Sigmoid colon (tissue), 4 donors: ENCODE data around the gene TEDC2.

Experiments used
- CTCF ChIP-seq, 4 experiments: fragments of 450-650 bp in 3 of 4; fragments of 200-600 bp in 1 of 4; IDR thresholded peaks; one replicate each; pipeline ENCODE4 v1.5.1; 2016 to 2019; ENCODE audit warnings: antibody characterized with exemption in 4 of 4, mild to moderate bottlenecking in 3 of 4, moderate library complexity in 2 of 4
- EP300 ChIP-seq, 4 donors: sonication (generic); formaldehyde crosslinking; IDR thresholded peaks; one replicate each; pipeline ENCODE4 v1.6.1; 2017; ENCODE audit warnings: antibody characterized with exemption in 4 of 4
- POLR2A ChIP-seq, 2 donors: fragments of 450-650 bp; IDR thresholded peaks; one replicate each; pipeline ENCODE4 v1.6.1; 2016; ENCODE audit warnings: antibody characterized with exemption in 2 of 2, mild to moderate bottlenecking in 2 of 2, moderate library complexity in 2 of 2
- POLR2AphosphoS5 ChIP-seq, 4 donors: sonication (generic); formaldehyde crosslinking; IDR thresholded peaks; one replicate each; pipeline ENCODE4 v1.6.1; 2017; ENCODE audit warnings: antibody characterized with exemption in 4 of 4

- TF ChIP-seq POLR2AphosphoS5 (IDR thresholded peaks at IDR 0.05): no peak
- TF ChIP-seq CTCF (IDR thresholded peaks at IDR 0.05): no peak
- TF ChIP-seq POLR2A (IDR thresholded peaks at IDR 0.05): no peak
- TF ChIP-seq EP300 (IDR thresholded peaks at IDR 0.05): no peak
Observed at GRCh38 chr16:2422123-2422867, 37.6 kb upstream of the TEDC2 start.
